HG02973 (cell line): ENCODE measurements around the gene S100A12.

Experiments used
- ATAC-seq: cut with Tn5 transposase; IDR thresholded peaks from one replicate; pipeline ENCODE4 v1.9.1; 2021; ENCODE audit warnings: moderate library complexity; ENCODE audit not compliant: unreplicated experiment

The S100A12 gene

GRCh38 chr1:153337980-153338853, 37.2 kb downstream of the S100A12 start:
- ATAC-seq = no peak

- ATAC-seq = no peak
Observed at GRCh38 chr1:153336650-153337049, 38.8 kb downstream of the S100A12 start.

- ATAC-seq = no peak
Observed at GRCh38 chr1:153333902-153334301, 41.5 kb downstream of the S100A12 start.

GRCh38 chr1:153324912-153325311, 50.5 kb downstream of the S100A12 start:
- ATAC-seq = no peak
